Lung (tissue), 12 donors: ENCODE data around the gene SNX27. TPM values are rescaled to one million over a fixed set of nuclear protein-coding genes. Genes with fewer than 3 reads are reported as not detected.
"Not testable (repeated sequence)": the region's sequence is repeated elsewhere in the genome, so short reads cannot be mapped to it uniquely, and the experiment has no call there.

Experiments used
- ATAC-seq: fragments of 200-7000 bp; cut with Tn5 transposase; one replicate; pipeline ENCODE4 v1.9.1; 2020; ENCODE audit warnings: moderate number of reproducible peaks; ENCODE audit not compliant: insufficient read depth, low FRiP score
- DNase-seq, 3 donors: peaks; one replicate each; pipeline ENCODE4 v3.0.0-alpha.2; 2013 to 2017
- H3K27ac ChIP-seq, 2 donors: one replicate each; pipeline ENCODE4 v1.5.1; 2013; ENCODE audit warnings: mild to moderate bottlenecking in 2 of 2, moderate library complexity in 2 of 2, control low read depth in 1 of 2, inconsistent platforms in 1 of 2, low read depth in 1 of 2, low read length in 1 of 2
- H3K27me3 ChIP-seq, 3 donors: one replicate each; pipeline ENCODE4 v1.5.1; 2013; ENCODE audit warnings: low read length in 2 of 3; ENCODE audit not compliant: control insufficient read depth in 3 of 3, insufficient read depth in 3 of 3
- H3K36me3 ChIP-seq, 4 donors: one replicate each; pipeline ENCODE4 v1.5.1; 2013; ENCODE audit warnings: low read length in 4 of 4, mild to moderate bottlenecking in 1 of 4, moderate library complexity in 1 of 4; ENCODE audit not compliant: control insufficient read depth in 4 of 4, insufficient read depth in 4 of 4
- H3K4me1 ChIP-seq, 5 donors: one replicate each; pipeline ENCODE4 v1.5.1; 2013; ENCODE audit warnings: low read length in 5 of 5, mild to moderate bottlenecking in 2 of 5, moderate library complexity in 1 of 5; ENCODE audit not compliant: control insufficient read depth in 5 of 5, insufficient read depth in 5 of 5
- H3K4me3 ChIP-seq: one replicate; pipeline ENCODE4 v1.5.1; 2013; ENCODE audit warnings: mild to moderate bottlenecking, control low read depth, moderate library complexity
- H3K9ac ChIP-seq, 2 donors: one replicate each; pipeline ENCODE4 v1.5.1; 2013; ENCODE audit warnings: low read length in 2 of 2, control low read depth in 1 of 2; ENCODE audit not compliant: insufficient read depth in 1 of 2
- H3K9me3 ChIP-seq, 4 donors: one replicate each; pipeline ENCODE4 v1.5.1; 2013; ENCODE audit warnings: low read length in 3 of 4, mild to moderate bottlenecking in 1 of 4, moderate library complexity in 1 of 4; ENCODE audit not compliant: control insufficient read depth in 4 of 4, insufficient read depth in 3 of 4
- CTCF ChIP-seq: IDR thresholded peaks from 2 replicates; pipeline ENCODE4 v1.5.1; 2012; ENCODE audit warnings: mild to moderate bottlenecking; ENCODE audit errors: control extremely low read depth, extremely low read depth
- WGBS, 2 donors: extraction: QIAGEN DNeasy Blood & Tissue Kit; methylation state at CpG; one replicate each; pipeline ENCODE4 v1.1.7; 2013; 5-methylcytosine and 5-hydroxymethylcytosine counted together
- polyA plus RNA-seq, 2 donors: library from polyadenylated mRNA; stranded (reverse); fragments of 200-250 nt; gene quantifications; one replicate each; pipeline ENCODE4 v1.2.1, GENCODE V29; 2013
- total RNA-seq, 2 donors: library from RNA; depleted of rRNA in 1 of 2; stranded (reverse); fragments of >200 nt in 1 of 2; gene quantifications; one replicate each; pipeline ENCODE4 v1.2.1, GENCODE V29; 2014 to 2021
- donor health status: control.
- donor health status: control.
- donor health status: Bipolar disorder and iron deficiency.
- donor health status: healthy.
- donor health status: DM: yes; HTN: yes; CAD: no.

SNX27 gene
- total and polyA plus RNA-seq, 4 donors: 12.1 to 63.7 (median 26.5) TPM

GRCh38 chr1:151673407-151673806 lies 61.6 kb downstream of the SNX27 start:
- no peak for TF ChIP-seq CTCF
- WGBS, 2 donors: 84 to 86% methylated on average over 1 of the region's 1 CpG
- Histone ChIP-seq H3K9me3 (peaks cover 0 to 4% (median 2%) of the 10 kb centered on the region in 4 donors), H3K4me3 (no peak overlapping the region), H3K27me3 (no peaks in the 10 kb centered on the region), H3K27ac (no peak overlapping the region), H3K4me1 (no peaks in the 10 kb centered on the region), H3K36me3 (peaks cover 2 to 27% (median 14%) of the 10 kb centered on the region in 4 donors), H3K9ac (no peak overlapping the region)
- DNase-seq (no peak), ATAC-seq (no peak)

DNA sequence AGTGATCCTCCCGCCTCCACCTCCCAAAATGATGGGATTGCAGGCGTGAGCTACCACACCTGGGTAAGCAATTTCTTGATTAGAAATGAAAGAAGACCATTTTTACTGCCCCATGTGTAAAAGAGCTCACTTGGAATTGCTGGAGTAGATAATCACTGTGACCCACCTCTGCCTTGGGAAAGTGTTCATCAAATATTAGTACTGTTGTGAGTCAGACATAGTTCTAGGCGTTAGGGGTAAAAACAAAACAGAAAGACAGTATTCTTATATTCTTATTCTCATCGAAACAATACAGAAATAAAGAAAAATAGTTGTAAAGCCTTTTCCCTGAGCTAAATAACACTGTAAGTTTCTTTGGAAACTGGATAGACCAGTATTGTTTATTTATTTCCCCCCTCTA lies 68.5 kb downstream of the SNX27 start:
- ATAC-seq: no peak
- H3K9me3 ChIP-seq: no peaks in the 10 kb centered on the region
- 75 to 83% methylated on average over 4 of the region's 4 CpGs for WGBS, 2 donors
- H3K27me3 ChIP-seq: no peaks in the 10 kb centered on the region
- no peak for DNase-seq
- no peak overlapping the region for H3K9ac ChIP-seq
- no peak for TF ChIP-seq CTCF
- H3K4me3 ChIP-seq: no peak overlapping the region
- H3K4me1 ChIP-seq: peaks cover 0 to 2% (median 0%) of the 10 kb centered on the region in 5 donors
- peaks cover 0 to 23% (median 4%) of the 10 kb centered on the region in 4 donors for H3K36me3 ChIP-seq
- no peak overlapping the region for H3K27ac ChIP-seq

DNA sequence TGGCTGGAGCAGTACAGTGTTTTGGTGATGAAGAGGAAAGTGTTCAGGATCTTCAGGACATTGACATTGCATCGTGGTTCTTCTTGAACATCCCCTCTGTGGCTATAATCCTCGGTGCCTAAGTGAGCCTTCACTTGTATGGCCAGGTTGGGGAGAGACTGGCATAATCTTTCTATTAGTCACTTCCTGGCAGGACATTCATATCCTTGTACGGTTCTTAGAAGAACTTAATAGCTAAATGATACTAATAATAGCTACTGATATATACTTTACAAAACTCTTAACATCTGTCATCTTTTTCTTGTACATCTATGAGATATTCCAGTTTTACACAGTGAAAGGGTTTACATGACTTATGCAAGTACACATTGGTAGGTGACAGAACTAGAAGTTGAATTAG lies 69.0 kb downstream of the SNX27 start:
- Histone ChIP-seq H3K27ac (no peak overlapping the region), H3K36me3 (peaks cover 0 to 23% (median 4%) of the 10 kb centered on the region in 4 donors), H3K4me3 (no peak overlapping the region), H3K27me3 (no peaks in the 10 kb centered on the region), H3K9ac (no peak overlapping the region), H3K4me1 (peaks cover 0 to 2% (median 0%) of the 10 kb centered on the region in 5 donors), H3K9me3 (no peaks in the 10 kb centered on the region)
- DNase-seq (no peak), ATAC-seq (no peak)
- no peak for TF ChIP-seq CTCF
- 30 to 39% methylated on average over 3 of the region's 3 CpGs for WGBS, 2 donors

DNA sequence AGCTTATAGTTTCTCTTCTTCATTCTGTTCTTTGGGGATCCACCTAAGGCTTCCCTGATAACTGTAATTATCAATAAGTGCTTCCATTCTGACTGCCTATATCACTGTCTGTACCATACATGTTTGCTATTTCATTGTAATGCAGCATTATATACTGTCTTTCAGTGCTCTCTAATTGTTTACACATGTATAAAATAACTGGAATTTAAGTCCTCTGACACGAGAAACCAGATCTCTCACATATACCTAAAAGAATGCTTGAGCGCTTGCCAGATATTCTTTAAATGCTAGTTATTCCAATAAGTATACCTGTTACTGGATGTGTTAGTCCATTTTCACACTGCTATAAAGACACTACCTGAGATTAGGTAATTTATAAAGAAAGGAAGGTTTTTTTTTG lies 70.1 kb downstream of the SNX27 start:
- Histone ChIP-seq H3K4me1 (peaks cover 0 to 2% (median 0%) of the 10 kb centered on the region in 5 donors), H3K9me3 (no peaks in the 10 kb centered on the region), H3K27ac (no peak overlapping the region), H3K9ac (no peak overlapping the region), H3K4me3 (no peak overlapping the region), H3K27me3 (no peaks in the 10 kb centered on the region), H3K36me3 (peaks cover 0 to 23% (median 4%) of the 10 kb centered on the region in 4 donors)
- DNase-seq (no peak), ATAC-seq (no peak)
- 93 to 96% methylated on average over 2 of the region's 2 CpGs for WGBS, 2 donors
- TF ChIP-seq CTCF: no peak

GRCh38 chr1:151682901-151683300 lies 71.1 kb downstream of the SNX27 start:
- H3K27me3 ChIP-seq, ATAC-seq, H3K4me3 ChIP-seq, H3K4me1 ChIP-seq, H3K27ac ChIP-seq, H3K9me3 ChIP-seq, H3K9ac ChIP-seq, DNase-seq: not testable (repeated sequence)
- H3K36me3 ChIP-seq: peaks cover 0 to 22% (median 4%) of the 10 kb centered on the region in 4 donors
- 87 to 95% methylated on average over 7 of the region's 7 CpGs for WGBS, 2 donors
